ENCODE measurements around the gene OXGR1.

OXGR1 gene

DNA sequence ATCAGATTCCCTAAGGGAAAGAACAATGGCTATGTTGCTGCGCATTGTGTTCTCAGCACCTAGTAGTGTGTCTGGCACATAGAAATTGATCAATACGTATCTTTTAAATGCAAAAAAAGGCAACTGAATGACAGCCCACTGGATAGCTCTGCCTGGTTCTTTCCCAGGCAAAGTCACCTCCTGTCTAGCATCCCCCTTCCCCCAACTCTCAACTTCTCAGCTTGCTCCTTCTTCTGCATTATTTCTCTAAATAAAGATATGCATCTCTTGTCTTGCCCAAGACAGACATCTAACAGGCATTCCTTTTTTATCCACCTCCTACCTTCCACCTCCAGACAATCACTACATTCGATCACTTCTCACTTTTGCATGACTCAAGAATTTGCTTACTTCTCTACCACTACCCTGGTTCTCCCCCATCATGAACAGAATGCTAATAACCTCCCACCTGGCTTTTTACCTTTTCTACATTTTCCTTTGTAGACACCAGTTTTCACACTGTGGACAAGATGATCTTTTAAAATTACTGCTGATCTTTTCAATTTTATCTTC, 26.5 kb upstream of the OXGR1 start:
- TF ChIP-seq TAF1 (IDR thresholded peaks at IDR 0.05; ENCODE audit: borderline replicate concordance, insufficient read depth, low read length) (no peak), SIN3A (IDR thresholded peaks at IDR 0.05; ENCODE audit: borderline replicate concordance, insufficient read depth, low read length) (no peak), FOXP2 (optimal IDR thresholded peaks at IDR 0.05; ENCODE audit: borderline replicate concordance, extremely low read depth, extremely low read length, insufficient read depth) (no peak), POLR2AphosphoS5 (IDR thresholded peaks at IDR 0.05; ENCODE audit: low read depth, low read length) (no peak)
- TF ChIP-seq, protein P1, sequence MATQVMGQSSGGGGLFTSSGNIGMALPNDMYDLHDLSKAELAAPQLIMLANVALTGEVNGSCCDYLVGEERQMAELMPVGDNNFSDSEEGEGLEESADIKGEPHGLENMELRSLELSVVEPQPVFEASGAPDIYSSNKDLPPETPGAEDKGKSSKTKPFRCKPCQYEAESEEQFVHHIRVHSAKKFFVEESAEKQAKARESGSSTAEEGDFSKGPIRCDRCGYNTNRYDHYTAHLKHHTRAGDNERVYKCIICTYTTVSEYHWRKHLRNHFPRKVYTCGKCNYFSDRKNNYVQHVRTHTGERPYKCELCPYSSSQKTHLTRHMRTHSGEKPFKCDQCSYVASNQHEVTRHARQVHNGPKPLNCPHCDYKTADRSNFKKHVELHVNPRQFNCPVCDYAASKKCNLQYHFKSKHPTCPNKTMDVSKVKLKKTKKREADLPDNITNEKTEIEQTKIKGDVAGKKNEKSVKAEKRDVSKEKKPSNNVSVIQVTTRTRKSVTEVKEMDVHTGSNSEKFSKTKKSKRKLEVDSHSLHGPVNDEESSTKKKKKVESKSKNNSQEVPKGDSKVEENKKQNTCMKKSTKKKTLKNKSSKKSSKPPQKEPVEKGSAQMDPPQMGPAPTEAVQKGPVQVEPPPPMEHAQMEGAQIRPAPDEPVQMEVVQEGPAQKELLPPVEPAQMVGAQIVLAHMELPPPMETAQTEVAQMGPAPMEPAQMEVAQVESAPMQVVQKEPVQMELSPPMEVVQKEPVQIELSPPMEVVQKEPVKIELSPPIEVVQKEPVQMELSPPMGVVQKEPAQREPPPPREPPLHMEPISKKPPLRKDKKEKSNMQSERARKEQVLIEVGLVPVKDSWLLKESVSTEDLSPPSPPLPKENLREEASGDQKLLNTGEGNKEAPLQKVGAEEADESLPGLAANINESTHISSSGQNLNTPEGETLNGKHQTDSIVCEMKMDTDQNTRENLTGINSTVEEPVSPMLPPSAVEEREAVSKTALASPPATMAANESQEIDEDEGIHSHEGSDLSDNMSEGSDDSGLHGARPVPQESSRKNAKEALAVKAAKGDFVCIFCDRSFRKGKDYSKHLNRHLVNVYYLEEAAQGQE (IDR thresholded peaks at IDR 0.05; ENCODE audit: insufficient read depth in 1 of 2, low read depth in 2 of 2, low read length in 2 of 2), result no peak

DNA sequence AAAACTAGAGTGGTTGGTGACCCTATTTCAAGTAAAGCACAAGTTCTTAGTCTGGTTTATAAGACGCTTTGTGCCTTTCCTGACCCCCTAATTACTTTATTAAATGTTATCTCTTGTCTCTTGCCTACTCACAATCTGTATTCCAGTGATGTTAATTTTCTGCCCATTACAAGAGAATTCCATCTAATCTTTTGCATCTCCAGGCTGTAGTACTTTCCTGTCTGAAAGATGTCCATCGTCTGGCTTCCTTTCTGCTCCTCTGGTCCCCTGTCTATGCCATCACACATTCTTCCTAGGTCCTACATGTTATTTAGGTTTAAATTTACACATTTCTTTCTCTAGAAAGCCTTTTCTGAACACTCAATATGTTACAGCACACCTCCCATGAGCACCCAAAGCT, 25.9 kb upstream of the OXGR1 start:
- TF ChIP-seq TAF1 (IDR thresholded peaks at IDR 0.05; ENCODE audit: borderline replicate concordance, insufficient read depth, low read length) (no peak), SIN3A (IDR thresholded peaks at IDR 0.05; ENCODE audit: borderline replicate concordance, insufficient read depth, low read length) (no peak)
- TF ChIP-seq, protein P1 (IDR thresholded peaks at IDR 0.05; ENCODE audit: insufficient read depth in 1 of 2, low read depth in 2 of 2, low read length in 2 of 2), result no peak

DNA sequence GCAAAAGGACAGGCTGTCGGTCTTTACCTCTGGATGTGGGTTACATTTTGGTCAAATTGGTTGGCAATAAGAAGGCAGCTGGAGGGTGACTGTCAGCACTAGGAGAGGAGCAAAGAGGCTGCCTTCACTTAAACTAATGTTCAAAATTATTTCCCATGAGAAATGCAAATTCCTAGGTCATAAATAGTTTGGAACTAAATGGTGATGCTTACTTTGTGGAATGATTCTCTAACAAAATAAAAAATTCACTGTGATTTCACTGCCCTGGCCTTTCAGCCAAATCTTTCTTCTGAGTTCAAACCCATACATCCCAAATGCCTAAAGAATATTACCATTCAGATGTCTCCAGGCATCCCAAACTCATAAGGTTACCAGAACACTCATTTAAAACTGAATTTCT, 25.0 kb upstream of the OXGR1 start:
- TF ChIP-seq SIN3A (IDR thresholded peaks at IDR 0.05; ENCODE audit: borderline replicate concordance, insufficient read depth, low read length), result no peak
- TF ChIP-seq FOXP2 (optimal IDR thresholded peaks at IDR 0.05; ENCODE audit: borderline replicate concordance, extremely low read depth, extremely low read length, insufficient read depth), result no peak
- no peak for TF ChIP-seq TAF1 (IDR thresholded peaks at IDR 0.05; ENCODE audit: borderline replicate concordance, insufficient read depth, low read length)
- TF ChIP-seq, protein P1 (IDR thresholded peaks at IDR 0.05; ENCODE audit: insufficient read depth in 1 of 2, low read depth in 2 of 2, low read length in 2 of 2), result no peak
- TF ChIP-seq POLR2AphosphoS5 (IDR thresholded peaks at IDR 0.05; ENCODE audit: low read depth, low read length), result no peak

DNA sequence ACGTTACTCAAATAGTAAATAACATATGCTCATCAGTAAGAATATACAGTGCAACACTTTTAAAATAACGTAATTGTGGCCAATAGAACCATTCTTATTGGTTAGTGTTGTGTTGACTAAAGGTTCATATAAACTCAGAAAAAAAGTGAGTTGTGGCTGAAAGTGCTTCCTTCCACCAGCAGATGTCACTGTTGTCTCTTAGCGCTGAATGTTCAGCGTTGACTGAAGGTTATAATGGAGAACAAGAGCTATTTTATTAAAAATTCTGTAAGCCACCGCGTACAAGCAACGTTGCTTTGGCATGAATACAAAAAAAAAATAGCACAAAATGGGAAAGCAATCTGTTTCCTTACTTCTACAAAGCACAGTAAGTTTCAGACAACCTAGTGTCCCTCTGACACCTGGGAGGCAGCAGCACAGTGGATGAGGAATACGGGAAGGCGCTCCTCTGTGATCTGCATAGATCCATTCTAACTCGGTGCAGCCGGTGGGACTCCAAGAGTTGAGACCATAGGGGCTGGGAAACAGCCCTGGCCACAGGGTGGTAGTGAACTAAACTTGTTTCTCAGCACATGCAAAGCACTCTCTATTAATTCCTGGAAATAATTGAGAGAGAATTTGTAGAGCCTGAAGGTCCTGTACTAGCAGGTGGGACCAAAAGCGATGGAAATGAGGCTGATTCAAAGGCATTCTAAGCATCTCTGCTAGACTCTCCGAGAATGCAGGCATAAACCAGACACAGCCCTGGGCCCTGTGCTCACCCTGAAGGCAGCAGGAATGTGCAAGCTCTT, 23.9 kb upstream of the OXGR1 start:
- TF ChIP-seq SIN3A (IDR thresholded peaks at IDR 0.05; ENCODE audit: borderline replicate concordance, insufficient read depth, low read length) (no peak), TAF1 (IDR thresholded peaks at IDR 0.05; ENCODE audit: borderline replicate concordance, insufficient read depth, low read length) (no peak), FOXP2 (optimal IDR thresholded peaks at IDR 0.05; ENCODE audit: borderline replicate concordance, extremely low read depth, extremely low read length, insufficient read depth) (no peak), POLR2AphosphoS5 (IDR thresholded peaks at IDR 0.05; ENCODE audit: low read depth, low read length) (no peak)
- TF ChIP-seq, protein P1 (IDR thresholded peaks at IDR 0.05; ENCODE audit: insufficient read depth in 1 of 2, low read depth in 2 of 2, low read length in 2 of 2), result no peak

Data from PFSK-1 (cell line).